ENCODE data around the gene MORN1.

DNA sequence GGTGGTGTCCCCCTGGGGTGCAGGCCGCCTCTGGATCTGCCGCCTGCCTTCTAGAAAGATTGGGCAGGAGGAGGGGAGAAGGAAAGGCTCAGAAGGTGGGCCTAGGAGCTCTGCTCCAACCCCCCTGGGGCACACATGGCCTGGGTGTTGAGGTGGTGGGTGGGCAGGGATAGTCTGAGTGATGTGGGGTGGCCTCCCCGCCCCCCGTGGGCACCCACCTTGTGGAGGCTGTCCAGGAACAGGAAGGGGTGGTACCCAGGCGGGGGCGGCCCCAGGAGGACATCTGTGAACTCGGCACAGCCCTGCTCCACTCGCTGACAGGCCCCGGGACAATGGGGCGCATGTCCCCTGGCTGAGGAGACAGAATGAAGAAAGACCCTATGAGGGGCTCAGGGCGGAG lies 54.9 kb downstream of the MORN1 start:
- no peak for TF ChIP-seq SIN3A (IDR thresholded peaks at IDR 0.05; ENCODE audit: borderline replicate concordance, low read depth, low read length)
- TF ChIP-seq, protein P1, sequence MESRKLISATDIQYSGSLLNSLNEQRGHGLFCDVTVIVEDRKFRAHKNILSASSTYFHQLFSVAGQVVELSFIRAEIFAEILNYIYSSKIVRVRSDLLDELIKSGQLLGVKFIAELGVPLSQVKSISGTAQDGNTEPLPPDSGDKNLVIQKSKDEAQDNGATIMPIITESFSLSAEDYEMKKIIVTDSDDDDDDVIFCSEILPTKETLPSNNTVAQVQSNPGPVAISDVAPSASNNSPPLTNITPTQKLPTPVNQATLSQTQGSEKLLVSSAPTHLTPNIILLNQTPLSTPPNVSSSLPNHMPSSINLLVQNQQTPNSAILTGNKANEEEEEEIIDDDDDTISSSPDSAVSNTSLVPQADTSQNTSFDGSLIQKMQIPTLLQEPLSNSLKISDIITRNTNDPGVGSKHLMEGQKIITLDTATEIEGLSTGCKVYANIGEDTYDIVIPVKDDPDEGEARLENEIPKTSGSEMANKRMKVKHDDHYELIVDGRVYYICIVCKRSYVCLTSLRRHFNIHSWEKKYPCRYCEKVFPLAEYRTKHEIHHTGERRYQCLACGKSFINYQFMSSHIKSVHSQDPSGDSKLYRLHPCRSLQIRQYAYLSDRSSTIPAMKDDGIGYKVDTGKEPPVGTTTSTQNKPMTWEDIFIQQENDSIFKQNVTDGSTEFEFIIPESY (IDR thresholded peaks at IDR 0.05; ENCODE audit: borderline replicate concordance, low read depth) = no peak
- TF ChIP-seq POLR2AphosphoS5 (IDR thresholded peaks at IDR 0.05; ENCODE audit: low read depth, low read length) = no peak
- TF ChIP-seq, protein P2, sequence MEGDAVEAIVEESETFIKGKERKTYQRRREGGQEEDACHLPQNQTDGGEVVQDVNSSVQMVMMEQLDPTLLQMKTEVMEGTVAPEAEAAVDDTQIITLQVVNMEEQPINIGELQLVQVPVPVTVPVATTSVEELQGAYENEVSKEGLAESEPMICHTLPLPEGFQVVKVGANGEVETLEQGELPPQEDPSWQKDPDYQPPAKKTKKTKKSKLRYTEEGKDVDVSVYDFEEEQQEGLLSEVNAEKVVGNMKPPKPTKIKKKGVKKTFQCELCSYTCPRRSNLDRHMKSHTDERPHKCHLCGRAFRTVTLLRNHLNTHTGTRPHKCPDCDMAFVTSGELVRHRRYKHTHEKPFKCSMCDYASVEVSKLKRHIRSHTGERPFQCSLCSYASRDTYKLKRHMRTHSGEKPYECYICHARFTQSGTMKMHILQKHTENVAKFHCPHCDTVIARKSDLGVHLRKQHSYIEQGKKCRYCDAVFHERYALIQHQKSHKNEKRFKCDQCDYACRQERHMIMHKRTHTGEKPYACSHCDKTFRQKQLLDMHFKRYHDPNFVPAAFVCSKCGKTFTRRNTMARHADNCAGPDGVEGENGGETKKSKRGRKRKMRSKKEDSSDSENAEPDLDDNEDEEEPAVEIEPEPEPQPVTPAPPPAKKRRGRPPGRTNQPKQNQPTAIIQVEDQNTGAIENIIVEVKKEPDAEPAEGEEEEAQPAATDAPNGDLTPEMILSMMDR (IDR thresholded peaks at IDR 0.05) = no peak
- no peak for TF ChIP-seq MXI1 (IDR thresholded peaks at IDR 0.05; ENCODE audit: low read depth, low read length)
- TF ChIP-seq, protein P3, sequence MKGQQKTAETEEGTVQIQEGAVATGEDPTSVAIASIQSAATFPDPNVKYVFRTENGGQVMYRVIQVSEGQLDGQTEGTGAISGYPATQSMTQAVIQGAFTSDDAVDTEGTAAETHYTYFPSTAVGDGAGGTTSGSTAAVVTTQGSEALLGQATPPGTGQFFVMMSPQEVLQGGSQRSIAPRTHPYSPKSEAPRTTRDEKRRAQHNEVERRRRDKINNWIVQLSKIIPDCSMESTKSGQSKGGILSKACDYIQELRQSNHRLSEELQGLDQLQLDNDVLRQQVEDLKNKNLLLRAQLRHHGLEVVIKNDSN (IDR thresholded peaks at IDR 0.05; ENCODE audit: borderline replicate concordance, low read depth) = no peak

Data from SK-N-SH (cell line).